CD1c-positive myeloid dendritic cell (primary cell): ENCODE data around the gene PDE11A.
A peak's percentile ranks its signal among the peaks of the same experiment; 100 is the strongest.
"Not testable (repeated sequence)": the region's sequence is repeated elsewhere in the genome, so short reads cannot be mapped to it uniquely, and the experiment has no call there.

Experiments
- DNase-seq: peaks from one replicate; pipeline ENCODE4 v3.0.0-alpha.2; 2016; ENCODE audit errors: extremely low spot score

PDE11A gene

DNA sequence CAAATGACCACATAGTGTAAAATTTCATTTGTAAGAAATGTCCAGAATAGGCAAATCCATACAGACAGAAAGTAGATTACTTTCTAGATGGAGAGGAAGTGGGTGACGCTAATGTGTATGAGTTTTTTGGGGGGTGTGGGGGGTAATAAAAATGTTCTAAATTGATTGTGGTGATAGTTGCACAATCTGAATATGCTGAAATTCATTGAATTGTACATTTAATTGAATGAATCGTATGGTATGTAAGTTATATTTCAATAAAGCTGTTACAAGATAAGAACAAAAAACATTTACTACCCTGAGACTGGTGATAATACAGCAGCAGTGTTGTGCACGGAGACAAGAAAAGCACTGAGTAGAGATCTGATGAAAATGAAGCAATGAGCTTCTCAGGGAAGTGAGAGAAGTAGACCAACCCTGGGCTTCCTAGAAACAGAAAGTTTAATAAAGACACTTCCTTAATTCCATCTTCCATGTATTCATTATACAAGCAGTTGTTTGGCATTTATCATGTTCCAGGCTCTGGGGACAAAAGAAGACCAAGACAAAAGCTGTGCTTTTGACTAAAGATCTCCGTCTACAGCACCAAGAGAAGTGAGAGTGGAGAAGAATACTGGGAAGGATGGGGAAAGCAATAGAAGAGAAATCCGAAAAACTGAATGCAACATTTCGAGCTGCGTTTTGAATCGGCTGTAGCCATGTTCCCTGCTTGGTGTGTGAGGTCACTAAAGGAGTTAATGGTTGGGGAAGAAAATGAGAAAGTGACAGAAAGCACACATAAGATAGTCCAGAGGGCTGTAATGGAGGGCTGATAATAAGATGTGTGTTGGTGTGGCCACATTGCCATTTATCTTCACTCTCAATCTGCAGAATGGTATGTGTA, 1.8 kb upstream of the PDE11A start:
- DNase-seq: peak; percentile 12

- no peak for DNase-seq
Observed at GRCh38 chr2:178072000-178072382, 586 bp downstream of the PDE11A start.

DNA sequence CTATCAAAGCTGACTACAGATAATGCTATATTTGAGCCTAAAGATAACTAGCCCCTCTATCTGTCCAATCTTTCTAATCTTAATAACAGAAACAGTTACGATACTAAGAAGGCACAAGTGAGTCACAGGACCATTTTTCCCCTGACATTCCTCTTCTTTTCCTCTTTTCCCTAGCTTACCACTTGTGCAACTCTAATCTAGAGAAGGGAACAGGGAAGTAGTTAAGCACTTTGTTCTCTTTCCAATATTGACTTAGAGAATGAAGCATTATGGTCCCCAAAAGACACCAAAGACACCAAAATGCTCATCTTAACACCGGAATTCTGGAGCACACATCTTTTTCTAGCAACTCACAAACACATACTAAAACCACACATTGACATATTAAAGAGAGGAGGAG, 1.8 kb downstream of the PDE11A start:
- no peak for DNase-seq

DNA sequence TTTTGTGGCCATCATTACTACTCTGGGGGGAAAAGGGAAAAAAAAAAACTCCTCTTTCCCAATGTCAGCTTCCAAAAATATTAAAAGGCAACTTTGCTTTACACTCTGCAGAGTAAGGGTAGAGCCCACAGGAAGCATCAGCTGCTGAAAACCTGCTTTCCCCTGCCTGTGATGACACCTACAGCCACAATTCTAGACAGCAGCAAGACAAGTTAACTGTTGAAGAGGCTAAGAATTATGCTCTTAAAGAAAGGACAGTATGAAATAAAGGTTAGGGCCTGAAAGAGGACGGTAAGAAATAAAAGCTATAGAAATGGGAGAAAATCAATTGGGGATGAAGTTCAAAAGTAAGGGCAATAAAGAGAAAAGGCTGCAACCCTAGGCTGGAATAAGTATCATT, 3.0 kb downstream of the PDE11A start:
- DNase-seq: no peak

GRCh38 chr2:178068823-178069454, 3.6 kb downstream of the PDE11A start:
- DNase-seq: no peak

- no peak for DNase-seq
Observed at GRCh38 chr2:178066890-178067669, 5.5 kb downstream of the PDE11A start.

GRCh38 chr2:178066324-178066723, 6.3 kb downstream of the PDE11A start:
- no peak for DNase-seq

DNA sequence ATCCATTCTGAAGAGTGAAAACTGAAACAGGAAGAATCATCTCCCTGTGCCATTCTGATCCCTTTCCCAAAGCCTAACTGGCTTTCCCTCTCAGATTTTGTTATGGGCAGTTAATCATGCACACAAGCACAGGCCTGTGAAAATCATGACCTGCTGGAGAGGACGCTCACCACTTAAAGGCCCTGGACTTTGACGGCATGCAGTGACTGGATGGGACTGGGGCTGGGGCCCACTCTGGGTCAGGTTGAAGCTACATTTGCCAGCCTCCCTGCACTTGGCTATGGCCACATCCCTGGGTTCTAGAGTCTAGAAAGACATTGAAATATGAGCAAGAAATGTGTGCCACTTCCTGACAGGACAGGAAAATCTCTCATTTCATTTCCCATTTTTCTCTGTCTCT, 12.9 kb downstream of the PDE11A start:
- no peak for DNase-seq

- no peak for DNase-seq
Observed at GRCh38 chr2:178059111-178059510, 13.5 kb downstream of the PDE11A start.

GRCh38 chr2:178057179-178057680, 15.3 kb downstream of the PDE11A start:
- DNase-seq: no peak

GRCh38 chr2:178056345-178056744, 16.2 kb downstream of the PDE11A start:
- DNase-seq: no peak

GRCh38 chr2:178051257-178051656, 21.3 kb downstream of the PDE11A start:
- DNase-seq: not testable (repeated sequence)

DNA sequence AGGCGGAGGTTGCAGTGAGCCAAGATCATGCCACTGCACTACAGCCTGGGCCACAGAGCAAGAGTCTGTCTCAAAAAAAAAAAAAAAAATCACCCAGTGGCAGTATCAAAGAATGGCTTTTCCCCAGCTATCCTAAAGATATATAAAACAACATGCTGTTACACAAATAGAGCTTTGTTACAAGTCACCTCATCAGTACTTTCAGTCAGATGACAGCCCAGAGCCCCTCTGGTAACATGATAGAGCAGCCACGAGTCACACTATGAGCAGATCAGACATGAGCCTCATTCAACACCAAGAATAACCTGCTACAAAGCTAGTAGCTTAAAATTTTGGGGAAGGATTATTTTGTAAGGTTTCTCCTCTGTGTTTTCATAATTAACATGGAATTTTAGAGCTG, 25.2 kb downstream of the PDE11A start:
- DNase-seq: no peak

DNA sequence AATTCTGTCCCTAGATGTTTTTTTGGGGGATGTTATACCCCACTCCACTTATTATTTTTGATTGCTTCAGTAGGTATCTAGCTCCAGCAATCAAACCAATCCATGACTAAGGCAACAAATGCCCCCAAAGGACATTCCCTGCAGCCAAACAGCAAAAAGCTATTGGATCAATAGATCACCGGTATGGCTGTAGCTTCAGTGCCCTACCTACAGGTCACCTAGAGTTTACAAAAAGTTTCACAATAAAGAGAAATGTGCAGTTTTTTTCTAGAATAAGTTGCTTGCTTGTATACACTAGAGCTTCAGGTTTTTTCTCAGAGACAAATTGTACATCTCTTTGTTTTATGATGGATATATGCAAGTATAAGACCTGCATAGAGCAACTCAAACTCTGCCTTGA, 27.7 kb downstream of the PDE11A start:
- DNase-seq: no peak

DNA sequence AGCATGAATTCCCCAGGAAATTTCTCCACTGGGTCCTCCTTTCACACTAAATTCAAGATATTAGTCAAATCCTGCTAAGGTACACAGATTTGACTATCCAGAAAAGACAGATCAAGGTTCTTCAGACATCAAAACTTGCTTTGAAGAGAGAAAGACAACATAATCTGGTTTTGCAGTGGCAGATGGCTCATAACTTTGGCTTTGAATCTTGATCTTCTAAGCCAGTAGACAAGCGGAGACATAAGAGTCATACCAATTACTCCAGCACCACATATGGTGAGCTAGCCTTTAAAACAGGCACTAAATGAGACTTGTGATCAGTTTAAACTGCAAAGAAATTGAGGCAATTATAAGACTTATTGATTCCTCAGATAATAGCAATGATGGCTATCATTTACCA, 29.3 kb downstream of the PDE11A start:
- DNase-seq: no peak

GRCh38 chr2:178033583-178033982, 39.0 kb downstream of the PDE11A start:
- not testable (repeated sequence) for DNase-seq

DNA sequence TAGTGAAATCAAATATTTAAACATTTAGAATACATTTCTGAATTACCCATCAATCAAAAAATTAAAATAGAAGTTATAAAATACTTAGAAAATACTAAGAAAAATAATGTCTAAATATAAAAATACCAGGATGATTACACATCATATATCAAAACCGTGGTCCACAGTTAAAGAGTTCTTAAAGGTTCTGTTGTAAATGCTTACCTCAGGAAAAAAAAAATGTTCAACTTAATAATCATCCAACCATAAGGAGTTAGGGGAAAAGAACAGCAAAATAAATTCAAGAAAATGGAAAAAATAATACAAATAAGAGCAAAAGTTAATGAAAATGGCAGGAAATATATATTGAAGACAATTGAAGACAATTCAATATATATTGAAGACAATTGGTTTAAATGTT, 43.2 kb downstream of the PDE11A start:
- DNase-seq: no peak

DNA sequence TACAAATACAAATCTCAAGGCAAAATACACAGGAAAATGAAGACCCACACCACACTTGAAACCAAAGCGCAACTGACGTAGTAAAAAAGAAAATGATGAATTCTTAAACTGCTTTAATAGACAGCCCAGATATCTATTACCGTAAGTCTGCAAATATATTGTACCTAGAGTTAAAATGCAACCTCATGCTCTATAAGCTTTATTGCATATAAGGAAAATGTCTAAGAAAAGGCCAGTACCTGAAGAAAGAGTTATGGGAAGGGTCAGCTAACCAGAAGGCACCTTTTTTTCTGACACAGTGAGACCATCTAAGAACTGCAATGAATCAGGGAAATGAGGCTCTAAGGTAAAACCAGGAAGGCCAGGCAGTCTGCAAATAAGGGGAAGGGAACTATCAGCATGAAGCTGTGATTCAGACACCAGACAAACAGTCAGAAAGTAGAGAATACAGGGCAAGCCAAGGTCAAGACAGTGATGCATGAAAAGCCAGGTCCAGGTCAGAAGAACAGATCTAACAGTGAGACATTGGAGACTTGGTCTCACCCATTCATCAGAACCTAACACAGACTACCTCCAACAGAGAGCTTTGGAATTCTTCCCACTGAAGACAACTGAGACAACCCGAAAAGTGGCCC, 46.9 kb downstream of the PDE11A start:
- DNase-seq: no peak

DNA sequence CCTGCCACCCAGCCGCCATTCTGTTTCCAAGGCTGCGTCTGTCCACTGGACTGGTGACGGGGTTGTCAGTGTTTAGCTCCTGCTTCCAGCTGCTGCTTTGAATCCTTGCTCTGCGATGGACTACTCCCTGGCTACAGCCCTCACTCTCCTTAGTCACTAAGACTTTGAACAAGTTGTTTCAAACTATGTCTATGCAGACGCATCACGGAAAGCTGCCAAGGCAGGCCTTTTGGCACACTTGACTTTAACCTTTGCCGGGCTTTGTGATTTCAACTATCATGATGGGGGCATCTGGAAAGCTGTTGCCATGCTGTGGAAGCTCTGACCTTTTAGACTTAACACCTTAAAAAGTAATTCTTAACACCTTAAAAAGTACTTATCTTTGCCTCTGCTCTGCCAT, 54.4 kb downstream of the PDE11A start:
- DNase-seq: no peak

- no peak for DNase-seq
Observed at GRCh38 chr2:178016612-178017011, 56.0 kb downstream of the PDE11A start.

DNA sequence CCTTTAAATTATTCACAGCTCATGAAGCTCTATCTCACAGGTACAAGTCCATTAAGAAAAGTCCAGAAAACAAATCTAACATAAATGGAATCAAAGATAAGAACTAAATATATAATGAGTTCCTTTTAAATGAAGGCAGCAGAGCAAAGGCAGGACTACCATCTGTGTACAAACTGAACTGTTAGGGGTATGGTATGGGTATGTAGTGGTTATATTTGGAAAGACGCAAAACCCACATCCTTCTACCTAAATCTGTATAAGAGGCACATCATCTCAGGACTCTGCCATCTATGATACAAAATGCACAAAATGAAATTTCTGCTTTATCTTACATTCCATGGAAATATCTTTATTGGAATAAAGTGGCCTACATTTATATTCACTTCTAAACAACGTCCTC, 59.9 kb downstream of the PDE11A start:
- no peak for DNase-seq

DNA sequence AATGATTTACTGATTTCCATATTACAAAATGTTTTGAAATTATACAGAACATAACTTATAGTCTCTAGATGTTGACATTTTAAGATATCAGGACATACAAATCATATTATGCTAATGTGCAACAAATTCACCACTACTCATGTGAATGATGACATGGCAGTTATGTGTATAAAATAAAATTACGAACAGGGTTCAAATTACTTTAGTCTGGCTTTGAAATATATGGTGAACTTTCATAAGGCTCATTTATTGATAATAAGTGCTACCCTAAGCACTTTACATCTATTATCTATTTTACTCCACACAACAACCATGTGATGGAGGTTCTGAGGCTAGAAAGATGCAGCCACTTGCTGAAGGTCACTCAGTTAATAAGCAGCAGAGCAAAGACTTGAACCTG, 62.8 kb downstream of the PDE11A start:
- no peak for DNase-seq
